Islet of Langerhans (tissue), 1 donor: ENCODE measurements around the gene P2RY6.

Experiments
- FAIRE-seq: peaks from one replicate; lab custom pipeline; 2011; peaks lifted over from hg19 to GRCh38; lab: Jason Lieb, UNC

Gene P2RY6

DNA sequence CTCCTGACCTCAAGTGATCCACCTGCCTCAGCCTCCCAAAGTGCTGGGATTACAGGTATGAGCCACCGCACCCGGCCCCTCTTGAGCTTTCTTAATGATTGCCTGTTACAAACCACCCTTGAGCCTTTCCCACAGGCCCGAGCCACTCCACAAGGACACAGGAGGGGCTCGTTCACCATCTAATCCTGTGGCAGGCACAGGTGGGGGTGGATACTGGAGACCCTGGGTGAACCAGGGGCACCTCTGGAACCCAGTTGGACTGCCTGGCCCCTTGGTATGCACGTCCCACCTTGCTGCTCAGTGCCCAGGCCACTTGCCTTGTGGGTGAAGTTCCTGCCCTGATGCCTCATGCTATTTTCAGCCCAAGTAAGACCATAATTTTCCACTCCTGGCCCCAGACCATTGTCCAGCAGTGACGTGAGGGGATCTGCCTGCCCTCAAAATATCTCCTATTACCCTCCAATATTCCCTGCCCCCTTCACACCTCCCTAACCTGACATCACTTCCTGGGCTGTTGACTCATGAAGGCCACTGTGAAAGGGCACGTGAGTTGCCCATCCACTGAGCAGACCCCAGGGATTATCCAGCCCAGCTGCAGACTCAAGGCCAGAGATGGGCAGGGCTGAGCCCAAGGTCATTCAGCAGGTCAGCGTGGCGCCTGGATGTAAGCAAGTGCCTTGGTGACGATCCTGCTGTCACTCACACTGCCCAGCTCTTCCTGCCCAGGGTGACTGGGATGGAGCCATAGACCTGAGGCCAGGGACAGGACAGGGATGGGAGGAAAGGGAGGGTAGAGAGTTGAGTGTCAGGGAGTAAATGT, 34.5 kb upstream of the P2RY6 start:
- FAIRE-seq = no peak

DNA sequence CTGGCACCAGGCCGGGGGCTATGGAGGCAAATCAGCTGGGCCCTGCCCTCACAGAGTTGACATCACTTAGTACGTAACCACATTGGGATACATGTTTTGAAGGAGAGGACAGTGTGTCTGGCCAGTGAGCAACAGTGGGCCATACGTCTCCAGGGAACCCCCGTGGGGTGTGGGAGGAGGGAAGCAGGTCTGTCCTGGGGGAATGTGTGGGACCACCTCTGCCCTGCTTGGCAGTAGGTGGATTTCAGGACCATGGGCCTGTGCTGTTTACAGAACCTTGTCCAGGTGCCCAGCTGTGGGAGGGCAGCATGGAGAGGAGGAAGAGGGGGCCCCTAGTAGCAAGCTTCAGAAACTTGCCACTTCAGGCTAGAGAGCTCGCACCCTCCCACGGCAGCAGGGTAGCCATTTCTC, 33.0 kb upstream of the P2RY6 start:
- no peak for FAIRE-seq

DNA sequence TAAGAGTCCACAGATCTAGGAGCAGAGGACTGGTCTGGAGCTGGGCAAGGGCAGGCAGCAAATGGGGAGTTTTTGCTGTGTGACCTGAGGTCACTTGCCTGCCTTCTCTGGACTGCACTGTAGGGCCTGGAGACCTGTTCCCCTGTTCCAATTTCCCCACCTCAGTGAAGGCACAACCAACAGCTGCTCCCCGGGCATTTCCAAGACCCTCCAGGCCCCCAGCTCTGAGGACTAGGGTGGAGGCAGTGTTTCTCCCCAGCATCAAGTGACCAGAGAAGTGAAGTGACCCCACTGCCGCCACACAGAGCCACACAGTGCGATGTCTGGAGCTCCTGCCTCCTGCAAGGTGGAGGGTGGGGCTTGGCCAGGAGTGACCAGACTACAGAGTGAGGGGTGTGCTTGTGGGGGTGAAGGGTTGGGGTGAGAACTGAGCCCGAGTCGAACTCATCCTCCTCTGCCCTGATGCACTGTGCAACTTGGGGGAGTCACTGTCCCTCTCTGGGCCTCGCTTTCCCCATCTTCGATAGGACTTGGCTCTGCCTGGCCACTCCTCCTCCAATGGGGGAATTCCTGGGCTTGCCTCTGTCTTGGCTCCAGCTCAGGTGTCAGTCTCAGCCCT, 32.5 kb upstream of the P2RY6 start:
- no peak for FAIRE-seq

DNA sequence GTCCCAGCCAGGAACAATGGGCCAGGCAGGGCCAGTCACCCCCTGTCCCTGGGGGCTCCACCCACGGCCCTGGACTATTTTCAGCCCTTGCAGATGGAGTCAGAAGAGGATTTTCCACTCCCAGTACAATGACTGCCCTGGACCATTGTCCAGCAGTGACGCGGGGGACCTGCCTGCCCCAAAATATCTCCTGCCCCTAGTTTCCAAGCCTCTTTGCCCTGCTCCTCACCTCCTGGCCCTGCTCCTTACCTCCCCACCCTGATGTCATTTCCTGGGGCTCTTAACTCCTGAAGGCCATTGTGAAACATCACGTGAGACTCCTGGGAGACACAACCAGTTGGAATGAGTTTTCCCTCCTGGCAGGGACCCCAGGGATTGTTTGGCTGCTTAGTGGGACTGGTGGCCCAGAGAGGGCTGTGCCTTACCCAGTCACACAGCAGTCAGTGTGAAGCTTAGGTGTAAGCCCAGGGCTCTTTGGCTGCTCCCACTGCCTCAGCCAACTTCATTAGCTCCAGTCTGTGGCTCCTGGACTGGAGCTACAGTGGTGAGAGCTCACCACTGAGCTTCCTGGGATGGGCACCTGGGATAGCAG, 31.9 kb upstream of the P2RY6 start:
- no peak for FAIRE-seq

DNA sequence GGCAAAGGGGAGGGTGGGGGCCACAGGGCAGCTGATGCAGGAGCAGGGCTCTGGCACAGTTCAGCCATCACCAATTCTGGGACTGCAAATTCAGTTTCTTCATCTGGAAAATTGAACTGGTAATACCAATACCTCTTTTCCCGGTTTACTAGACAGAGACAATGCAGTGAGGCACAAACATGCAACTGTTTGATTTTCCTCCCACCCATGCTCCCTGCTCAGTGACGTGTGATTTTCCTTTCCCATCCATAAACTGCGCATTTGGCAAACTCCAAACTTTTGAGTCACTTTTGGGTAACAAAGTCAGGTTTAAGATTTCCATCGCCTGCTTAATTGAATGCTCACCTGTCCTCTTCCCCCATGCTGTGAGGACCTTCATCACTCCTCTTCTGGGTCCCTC, 30.8 kb upstream of the P2RY6 start:
- FAIRE-seq = no peak

DNA sequence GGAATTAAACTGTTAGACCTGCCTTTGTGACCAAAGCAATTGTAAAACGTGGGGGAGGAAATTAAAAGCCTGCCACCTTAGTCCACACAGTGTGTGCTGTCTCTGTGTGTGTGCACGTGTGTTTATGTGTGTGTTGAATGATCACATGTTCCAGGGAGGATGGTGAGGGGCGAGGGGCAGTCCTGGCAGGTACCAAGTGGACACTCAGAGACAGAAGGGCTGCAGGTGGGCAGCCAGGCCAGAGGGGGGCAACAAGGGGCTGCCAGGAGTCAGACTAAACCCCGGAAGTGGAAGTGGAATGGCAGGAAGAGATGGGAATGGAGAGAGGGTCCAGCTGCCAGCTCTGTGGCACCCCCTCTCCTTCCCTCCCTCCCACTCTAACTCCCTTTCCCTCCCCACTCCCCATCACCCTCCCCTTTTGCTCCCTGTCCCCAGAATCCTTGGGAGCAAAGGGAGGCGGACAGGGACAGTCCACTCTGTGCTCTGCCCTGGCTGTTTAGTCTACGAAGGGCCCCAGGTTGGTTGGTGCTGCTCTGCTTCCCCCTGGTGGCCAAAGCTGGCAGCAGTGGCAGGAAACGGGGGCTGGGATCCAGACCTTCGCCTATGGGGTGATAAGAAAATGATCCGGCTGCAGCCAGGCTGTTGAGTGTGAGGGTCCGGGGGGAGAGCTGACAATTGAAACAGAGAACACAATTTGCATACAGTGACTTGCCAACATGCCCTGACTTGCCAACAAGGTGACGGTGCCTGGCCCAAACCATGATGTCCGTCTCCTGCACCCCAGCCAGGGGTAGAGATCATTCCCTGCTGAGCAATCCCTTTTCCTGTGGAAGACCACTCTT, 29.7 kb upstream of the P2RY6 start:
- FAIRE-seq = no peak

DNA sequence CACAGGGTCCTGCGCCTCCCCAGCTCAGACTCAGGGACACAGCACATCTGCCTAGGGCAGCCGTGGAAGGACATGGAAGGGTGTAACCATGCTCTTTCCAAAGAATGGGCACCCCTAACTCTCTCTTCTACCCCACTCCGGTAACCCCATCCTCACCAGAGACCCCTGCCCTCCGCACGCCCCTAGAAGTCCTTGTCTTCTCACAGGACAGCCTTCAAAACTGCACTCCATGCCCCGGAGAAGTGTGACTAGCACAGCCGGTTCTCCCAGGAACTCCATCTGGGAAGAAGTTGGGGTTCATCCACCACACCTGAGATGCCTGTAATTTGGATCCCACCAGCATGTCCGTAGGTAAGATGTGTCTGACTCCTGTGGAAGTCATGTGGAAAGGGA, 29.0 kb upstream of the P2RY6 start:
- no peak for FAIRE-seq

DNA sequence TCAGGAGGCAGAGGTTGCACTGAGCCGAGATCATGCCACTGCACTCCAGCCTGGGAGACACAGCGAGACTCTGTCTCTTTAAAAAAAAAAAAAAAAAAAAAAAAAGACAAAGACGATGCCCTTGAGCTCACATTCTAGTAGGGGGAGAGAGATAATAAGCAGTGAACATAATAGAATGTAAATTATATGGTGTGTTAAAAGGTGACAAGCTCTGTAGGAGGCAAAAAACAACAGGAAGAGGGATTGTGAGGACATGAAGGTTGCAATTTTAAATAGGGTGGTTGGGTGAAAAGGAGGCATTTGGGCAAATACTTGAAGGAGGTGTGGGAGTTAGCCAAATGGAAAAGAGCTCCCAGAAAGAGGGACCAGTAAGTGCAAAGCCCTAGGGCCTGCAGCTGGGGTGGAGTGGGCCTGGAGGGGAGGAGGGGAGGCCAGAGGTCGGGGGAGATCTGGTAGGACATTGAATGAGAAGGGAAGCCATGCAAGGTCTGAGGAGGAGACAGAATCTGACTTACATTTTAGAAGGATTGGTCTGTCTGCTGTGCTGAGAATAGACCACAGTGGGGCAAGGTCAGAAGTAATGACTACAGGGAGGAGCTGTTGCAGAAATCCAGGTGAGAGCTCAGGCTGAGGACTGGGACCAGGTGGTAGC, 27.4 kb upstream of the P2RY6 start:
- FAIRE-seq = no peak

DNA sequence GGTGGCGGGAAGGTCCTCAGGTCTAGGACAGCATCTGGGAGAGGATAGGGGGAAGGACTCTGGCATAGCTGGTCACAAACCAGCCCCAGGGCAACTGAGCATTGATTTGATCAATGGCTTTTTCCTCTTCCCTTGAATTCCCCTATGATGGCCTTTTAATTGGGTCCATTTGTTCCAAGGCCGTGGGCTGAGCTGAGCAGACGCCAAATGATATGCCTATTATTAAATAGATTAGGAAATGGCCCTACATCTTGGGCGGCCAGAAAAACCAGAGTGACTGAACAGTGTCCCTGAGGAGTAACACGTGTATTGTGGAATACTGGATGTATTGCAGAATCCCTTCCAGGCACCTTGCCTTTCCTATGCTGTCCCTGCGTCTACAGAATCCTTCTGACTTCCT, 26.7 kb upstream of the P2RY6 start:
- FAIRE-seq = no peak

DNA sequence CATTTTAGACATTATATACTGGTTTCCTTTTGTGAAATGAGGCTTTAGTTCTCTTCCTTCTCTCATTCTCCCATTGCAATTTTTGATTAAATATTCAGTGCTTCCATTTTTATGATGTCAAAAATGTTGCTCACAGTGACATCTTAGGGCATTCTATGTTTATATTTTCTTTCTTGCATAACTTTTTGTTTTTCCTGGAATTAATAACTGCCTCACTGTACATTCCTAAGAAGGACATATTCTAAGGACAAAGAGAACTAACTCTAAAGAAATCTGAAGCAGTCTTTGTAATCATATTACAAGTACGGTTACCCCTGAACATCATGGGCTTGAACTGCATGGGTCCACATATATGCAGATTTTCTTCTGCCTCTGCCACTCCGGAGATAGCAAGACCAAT, 25.8 kb upstream of the P2RY6 start:
- FAIRE-seq = no peak

DNA sequence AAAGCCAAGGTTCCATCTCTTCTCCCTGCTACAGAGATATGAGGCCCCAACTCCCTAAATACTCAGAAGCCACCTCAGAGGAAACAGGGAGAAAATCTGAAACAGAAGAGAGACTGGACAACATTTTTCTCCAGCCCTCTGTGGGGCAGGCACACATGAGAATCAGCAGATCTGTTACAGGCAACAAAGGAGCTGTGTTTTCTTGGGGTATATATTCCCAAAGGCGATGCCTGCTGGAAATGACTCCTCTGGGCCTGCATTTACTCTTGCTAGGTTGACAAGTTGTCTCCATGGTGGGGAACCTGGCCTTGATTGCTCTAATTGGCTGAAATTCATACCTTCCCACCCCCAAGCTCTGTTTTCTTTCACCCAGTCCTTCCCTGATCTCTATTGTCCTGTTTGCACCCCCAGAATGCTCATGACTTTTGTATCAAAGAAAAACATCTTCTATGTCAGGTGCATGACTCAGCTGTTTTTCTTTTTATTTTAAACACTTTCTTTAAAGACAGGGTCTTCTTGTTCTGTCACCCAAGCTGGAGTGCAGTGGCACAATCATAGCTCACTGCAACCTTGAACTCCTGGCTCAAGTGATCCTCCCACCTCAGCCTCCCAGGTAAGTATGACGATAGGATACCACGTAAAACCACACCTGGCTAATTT, 23.5 kb upstream of the P2RY6 start:
- no peak for FAIRE-seq

DNA sequence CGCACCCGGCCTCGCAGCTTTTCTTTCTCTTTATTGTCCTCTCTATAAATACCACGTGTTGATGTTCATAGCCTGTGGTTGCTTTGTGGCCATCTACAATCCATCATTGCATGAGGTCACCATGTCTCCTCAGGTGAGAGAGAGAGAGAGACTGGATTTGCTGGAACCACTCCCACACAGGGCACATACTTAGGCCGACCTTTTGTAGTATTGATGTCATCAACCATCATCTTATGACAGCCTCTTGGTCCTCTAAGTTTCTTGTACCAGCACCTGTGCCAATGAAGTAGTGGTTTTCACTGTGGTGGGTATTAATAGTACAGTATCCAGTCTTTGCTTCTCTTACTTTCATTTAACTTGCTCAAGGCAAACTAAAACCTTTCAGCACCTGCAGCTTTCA, 22.8 kb upstream of the P2RY6 start:
- FAIRE-seq = no peak

DNA sequence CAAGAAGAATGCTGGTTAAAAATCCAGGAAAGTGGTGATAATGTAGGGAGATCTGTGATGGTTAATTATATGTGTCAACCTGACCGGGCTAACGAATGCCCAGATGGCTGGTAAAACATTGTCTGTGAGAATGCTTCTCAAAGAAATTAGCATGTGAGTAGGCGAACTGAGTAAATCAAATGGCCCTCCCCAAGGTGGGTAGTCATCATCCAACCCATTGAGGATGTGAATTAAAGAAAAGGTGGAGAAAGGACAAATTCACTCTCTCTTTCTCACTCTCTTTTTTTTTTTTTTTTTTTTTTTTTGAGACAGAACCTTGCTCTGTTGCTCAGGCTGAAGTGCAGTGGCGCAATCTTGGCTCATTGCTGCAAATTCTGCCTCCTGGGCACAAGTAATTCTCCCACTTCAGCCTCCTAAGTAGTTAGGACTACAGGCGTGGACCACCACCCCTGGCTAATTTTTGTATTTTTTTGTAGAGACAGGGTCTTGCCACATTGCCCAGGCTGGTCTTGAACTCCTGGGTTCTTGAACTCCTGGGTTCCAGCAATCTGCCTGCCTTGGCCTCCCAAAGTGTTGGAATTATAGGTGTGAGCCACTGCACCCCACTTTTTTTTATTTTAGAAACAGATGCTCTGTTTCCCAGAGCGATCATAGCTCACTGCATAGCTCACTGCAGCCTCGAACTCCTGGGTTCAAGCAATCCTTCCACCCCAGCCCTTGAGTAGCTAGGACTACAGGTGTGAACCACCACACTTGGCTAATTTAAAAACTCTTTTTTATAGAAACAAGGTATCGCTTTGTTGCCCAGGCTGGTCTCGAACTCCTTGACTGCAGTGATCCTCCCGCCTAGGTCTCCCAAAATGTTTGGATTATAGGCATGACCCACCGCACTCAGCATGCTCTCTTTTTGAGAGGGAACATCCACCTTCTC, 22.0 kb upstream of the P2RY6 start:
- FAIRE-seq = no peak

DNA sequence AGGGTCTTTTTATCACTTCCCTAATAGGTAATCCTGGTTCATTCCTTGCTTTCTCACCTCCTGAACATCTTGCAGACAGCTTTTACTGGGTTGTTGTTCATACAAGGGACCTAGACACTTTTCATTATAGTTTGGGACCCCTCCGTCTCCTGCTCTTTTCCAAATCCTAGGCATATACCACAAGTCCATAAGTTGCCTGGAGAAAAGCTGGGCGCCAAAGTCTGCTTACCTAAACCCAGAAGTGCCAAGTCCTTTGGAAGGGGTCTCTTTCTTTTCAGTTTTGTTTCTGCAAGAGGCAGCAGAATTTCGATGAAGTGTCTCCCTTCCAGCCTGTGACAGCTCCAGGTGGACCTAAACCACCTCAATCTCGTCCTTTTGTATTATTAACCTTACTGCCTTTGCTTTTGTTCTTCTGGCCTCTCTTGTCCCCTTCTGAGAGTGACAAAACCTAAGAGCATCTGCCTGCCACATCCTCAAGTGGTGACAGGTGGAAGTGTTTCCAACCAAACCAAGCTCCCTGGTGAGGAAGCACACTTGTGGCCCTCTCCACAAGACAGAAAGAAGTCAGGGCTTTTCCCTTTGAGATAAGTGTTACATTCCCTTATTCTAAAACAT, 19.5 kb upstream of the P2RY6 start:
- no peak for FAIRE-seq

DNA sequence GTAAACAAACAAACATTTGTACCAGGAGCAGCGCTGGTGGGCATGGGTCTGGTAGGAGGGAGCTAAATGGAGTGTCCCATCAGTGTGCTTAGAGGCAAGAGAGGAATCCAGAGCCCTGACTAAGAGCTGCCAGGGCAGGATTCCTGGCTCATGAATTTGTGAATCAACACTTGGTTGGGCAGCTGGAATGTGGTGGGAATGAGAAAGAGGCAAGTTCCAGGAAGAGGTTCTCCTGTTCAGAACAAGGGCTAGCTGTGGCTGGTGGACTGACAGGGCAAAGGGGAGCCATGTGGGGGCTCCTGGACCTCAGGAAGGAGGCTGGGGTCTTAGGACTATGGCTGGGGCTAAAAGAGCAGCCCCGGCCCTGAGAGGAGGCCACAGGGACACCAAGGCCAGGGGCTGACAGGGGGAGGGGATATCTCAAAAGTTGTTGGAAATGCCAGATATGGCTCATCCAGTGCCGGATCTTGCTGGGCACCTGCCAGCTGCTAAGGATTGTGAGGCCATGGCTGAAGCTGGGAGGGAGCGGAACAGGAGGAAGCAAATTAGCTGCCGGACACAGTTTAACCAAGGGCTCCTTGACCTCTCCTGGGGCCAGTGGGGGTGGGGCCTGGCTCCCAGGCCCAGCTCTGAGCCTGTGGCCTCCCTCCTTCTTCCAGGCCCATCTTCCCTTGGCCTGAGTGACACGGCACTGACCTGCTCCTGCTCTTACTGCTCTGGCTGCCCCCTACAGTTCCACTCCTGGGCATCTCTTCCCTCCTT, 14.6 kb upstream of the P2RY6 start:
- FAIRE-seq = no peak

DNA sequence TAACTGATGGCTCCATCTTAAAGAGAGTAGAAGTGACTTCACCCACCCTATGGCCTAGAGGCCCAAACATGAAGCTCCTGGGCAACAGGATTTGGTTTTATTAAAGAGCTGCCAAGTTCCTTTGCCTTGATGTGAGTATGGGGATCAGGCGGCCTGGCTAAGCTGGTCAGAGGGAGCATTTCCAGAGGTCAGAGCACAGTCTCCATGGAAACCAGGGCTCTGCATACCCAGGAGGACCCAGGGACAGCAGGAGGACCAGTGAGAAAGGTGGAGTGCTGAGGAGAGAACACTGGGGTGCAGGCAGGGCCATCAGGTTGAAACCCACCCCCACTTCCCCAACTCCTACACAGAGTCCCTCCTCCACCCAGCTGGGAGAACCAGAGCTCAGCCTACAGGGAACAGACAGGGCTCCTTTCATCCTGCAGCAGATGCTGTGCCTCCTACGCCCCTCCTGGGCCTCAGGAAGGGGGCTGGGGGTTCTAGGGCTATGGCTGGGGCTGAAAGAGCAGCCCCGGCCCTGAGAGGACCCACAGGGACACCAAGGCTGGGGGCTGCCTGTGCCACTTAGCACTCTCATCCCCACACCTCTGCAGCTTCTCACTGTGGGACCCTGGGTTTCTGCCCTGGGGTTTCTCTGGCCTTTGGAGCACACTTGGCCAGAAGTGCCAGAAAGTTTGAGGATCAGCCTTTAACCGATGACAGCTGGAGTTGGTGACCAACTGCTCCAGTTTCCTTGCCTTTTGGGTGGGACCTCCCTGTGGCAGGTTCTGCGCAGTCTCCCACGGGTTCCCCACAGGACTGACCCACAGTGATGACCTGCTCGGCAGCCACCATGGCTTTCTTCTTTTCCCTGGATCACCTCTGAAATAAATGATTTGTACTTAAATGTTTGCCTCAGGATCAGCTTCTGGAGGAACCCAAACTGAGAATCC, 13.8 kb upstream of the P2RY6 start:
- no peak for FAIRE-seq

DNA sequence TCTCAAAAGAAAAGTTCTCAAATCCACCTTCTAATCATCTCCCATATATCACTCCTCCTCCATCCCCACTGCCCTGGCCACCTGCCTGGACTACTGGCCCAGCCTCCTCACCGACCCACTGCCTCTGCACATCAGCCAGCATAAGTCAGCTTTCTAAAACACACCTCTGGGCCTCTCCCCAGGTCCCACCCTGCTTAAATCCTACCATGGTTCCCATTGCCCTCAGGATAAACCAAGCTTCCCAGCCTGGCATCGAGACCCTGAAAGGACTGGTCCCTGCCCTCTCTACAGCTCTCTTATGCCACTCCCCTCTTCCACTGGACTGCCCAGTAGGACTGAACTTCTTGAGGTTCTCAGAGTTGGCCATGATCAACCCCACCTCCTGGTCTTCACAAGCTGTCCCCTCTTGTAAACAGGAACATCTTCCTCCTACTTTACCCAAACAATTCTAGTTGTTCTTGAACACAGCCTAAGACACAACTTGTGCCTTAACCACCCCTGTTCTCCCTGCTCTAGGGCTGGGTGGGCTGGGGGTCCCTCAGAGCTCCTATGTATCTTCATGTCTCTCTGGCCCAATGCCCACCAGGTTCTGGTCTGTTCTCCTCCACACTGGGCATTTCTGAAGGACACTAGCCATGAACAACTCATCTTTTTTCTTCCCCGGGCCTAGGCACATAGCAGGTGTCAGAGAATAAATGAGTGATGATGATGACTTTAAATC, 12.6 kb upstream of the P2RY6 start:
- FAIRE-seq = no peak

DNA sequence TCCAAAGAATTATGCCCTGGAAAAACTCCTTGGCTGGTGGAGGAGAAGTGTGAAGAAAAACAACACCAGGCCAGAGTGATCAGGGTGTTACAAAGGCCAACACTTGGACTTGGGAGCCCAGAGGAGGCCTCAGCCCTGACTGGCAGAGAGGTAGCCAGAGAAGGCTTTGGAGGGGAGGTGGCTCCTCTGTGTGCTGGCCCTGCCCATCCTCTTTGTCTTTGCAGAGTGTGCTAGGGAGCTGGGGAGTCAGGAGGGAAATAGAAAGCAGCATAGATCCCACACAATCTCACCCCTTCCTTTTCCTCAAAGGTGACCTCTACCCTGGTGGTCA, 12.0 kb upstream of the P2RY6 start:
- FAIRE-seq = no peak
